Liver (tissue), 3 donors: ENCODE results near the gene NEK5.

Experiments
- JUND ChIP-seq, 2 donors: IDR thresholded peaks; 2 replicates each; pipeline ENCODE4 v1.6.1; 2016; ENCODE audit warnings: antibody characterized with exemption in 2 of 2
- RAD21 ChIP-seq, 2 donors: IDR thresholded peaks; 2 replicates each; pipeline ENCODE4 v1.6.1; 2016; ENCODE audit warnings: antibody characterized with exemption in 2 of 2, mild to moderate bottlenecking in 2 of 2
- RXRA ChIP-seq, 2 donors: IDR thresholded peaks; 2 replicates each; pipeline ENCODE4 v1.6.1; 2017 to 2018; ENCODE audit warnings: antibody characterized with exemption in 2 of 2, mild to moderate bottlenecking in 1 of 2
- YY1 ChIP-seq: IDR thresholded peaks from 2 replicates; pipeline ENCODE4 v1.6.1; 2016; ENCODE audit warnings: antibody characterized with exemption, mild to moderate bottlenecking
- TF ChIP-seq, protein P1 (sequence below): IDR thresholded peaks from 2 replicates; pipeline ENCODE4 v1.6.1; 2016; ENCODE audit warnings: antibody characterized with exemption
- TF ChIP-seq, protein P2 (sequence below): fragments of 150-350 bp; IDR thresholded peaks from 2 replicates; pipeline ENCODE4 v1.5.1; 2017; ENCODE audit warnings: improper control_type of control experiment, low read depth, low read length; ENCODE audit not compliant: missing input control
- TF ChIP-seq, protein P3 (sequence below): IDR thresholded peaks from 2 replicates; pipeline ENCODE4 v1.6.1; 2016; ENCODE audit warnings: antibody characterized with exemption
- TF ChIP-seq, protein P4 (sequence below): IDR thresholded peaks from 2 replicates; pipeline ENCODE4 v1.6.1; 2016; ENCODE audit warnings: antibody characterized with exemption, mild to moderate bottlenecking
- donor health status: healthy.
- donor health status: healthy.

DNA sequence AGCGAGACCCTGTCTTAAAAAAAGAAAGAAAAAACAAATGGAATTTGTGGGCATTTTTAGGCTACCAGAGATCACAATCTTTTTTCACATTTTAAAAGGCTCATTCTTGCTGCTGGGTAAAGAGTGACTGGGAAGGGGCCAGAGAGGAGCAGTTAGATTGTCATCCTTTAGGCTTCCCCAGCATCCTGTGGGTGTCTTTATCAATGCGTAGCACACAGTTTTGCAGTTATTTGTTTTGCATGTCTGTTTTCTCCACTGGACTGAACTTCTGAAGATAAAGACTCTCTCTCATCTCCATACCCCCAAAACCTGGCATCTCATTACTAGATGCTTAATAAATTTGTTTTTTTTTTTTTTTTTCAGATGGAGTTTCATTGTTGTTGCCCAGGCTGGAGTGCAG is 106.5 kb downstream of the NEK5 start:
- TF ChIP-seq YY1 (no peak), JUND (IDR thresholded peaks at IDR 0.05) (no peak), RAD21 (IDR thresholded peaks at IDR 0.05) (no peak), RXRA (IDR thresholded peaks at IDR 0.05) (no peak)
- TF ChIP-seq, protein P1, sequence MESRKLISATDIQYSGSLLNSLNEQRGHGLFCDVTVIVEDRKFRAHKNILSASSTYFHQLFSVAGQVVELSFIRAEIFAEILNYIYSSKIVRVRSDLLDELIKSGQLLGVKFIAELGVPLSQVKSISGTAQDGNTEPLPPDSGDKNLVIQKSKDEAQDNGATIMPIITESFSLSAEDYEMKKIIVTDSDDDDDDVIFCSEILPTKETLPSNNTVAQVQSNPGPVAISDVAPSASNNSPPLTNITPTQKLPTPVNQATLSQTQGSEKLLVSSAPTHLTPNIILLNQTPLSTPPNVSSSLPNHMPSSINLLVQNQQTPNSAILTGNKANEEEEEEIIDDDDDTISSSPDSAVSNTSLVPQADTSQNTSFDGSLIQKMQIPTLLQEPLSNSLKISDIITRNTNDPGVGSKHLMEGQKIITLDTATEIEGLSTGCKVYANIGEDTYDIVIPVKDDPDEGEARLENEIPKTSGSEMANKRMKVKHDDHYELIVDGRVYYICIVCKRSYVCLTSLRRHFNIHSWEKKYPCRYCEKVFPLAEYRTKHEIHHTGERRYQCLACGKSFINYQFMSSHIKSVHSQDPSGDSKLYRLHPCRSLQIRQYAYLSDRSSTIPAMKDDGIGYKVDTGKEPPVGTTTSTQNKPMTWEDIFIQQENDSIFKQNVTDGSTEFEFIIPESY = no peak
- TF ChIP-seq, protein P2, sequence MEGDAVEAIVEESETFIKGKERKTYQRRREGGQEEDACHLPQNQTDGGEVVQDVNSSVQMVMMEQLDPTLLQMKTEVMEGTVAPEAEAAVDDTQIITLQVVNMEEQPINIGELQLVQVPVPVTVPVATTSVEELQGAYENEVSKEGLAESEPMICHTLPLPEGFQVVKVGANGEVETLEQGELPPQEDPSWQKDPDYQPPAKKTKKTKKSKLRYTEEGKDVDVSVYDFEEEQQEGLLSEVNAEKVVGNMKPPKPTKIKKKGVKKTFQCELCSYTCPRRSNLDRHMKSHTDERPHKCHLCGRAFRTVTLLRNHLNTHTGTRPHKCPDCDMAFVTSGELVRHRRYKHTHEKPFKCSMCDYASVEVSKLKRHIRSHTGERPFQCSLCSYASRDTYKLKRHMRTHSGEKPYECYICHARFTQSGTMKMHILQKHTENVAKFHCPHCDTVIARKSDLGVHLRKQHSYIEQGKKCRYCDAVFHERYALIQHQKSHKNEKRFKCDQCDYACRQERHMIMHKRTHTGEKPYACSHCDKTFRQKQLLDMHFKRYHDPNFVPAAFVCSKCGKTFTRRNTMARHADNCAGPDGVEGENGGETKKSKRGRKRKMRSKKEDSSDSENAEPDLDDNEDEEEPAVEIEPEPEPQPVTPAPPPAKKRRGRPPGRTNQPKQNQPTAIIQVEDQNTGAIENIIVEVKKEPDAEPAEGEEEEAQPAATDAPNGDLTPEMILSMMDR = no peak
- TF ChIP-seq, protein P3, sequence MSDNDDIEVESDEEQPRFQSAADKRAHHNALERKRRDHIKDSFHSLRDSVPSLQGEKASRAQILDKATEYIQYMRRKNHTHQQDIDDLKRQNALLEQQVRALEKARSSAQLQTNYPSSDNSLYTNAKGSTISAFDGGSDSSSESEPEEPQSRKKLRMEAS = no peak
- TF ChIP-seq, protein P4, sequence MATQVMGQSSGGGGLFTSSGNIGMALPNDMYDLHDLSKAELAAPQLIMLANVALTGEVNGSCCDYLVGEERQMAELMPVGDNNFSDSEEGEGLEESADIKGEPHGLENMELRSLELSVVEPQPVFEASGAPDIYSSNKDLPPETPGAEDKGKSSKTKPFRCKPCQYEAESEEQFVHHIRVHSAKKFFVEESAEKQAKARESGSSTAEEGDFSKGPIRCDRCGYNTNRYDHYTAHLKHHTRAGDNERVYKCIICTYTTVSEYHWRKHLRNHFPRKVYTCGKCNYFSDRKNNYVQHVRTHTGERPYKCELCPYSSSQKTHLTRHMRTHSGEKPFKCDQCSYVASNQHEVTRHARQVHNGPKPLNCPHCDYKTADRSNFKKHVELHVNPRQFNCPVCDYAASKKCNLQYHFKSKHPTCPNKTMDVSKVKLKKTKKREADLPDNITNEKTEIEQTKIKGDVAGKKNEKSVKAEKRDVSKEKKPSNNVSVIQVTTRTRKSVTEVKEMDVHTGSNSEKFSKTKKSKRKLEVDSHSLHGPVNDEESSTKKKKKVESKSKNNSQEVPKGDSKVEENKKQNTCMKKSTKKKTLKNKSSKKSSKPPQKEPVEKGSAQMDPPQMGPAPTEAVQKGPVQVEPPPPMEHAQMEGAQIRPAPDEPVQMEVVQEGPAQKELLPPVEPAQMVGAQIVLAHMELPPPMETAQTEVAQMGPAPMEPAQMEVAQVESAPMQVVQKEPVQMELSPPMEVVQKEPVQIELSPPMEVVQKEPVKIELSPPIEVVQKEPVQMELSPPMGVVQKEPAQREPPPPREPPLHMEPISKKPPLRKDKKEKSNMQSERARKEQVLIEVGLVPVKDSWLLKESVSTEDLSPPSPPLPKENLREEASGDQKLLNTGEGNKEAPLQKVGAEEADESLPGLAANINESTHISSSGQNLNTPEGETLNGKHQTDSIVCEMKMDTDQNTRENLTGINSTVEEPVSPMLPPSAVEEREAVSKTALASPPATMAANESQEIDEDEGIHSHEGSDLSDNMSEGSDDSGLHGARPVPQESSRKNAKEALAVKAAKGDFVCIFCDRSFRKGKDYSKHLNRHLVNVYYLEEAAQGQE = no peak
